Measurements from ENCODE around the gene NUP98. TPM values are rescaled to one million over a fixed set of nuclear protein-coding genes. Genes with fewer than 3 reads are reported as not detected.
"Not testable (repeated sequence)": the region's sequence is repeated elsewhere in the genome, so short reads cannot be mapped to it uniquely, and the experiment has no call there.

NUP98 gene
- total RNA-seq, 1 experiment from 2014 or later = 128 TPM

- DNase-seq; ATAC-seq; intact Hi-C loops (cut with micrococcal nuclease); H4K20me1 ChIP-seq (ENCODE audit: low read length); H3K9me2 ChIP-seq (replicated peaks; ENCODE audit: low read length); H3F3A ChIP-seq (ENCODE audit: low read length, unreplicated experiment); POLR2A ChIA-PET (ENCODE audit: unreplicated experiment); H3K4me1 ChIP-seq (ENCODE audit: insufficient read depth, low read length); H3K9ac ChIP-seq (ENCODE audit: low read length); H2AFZ ChIP-seq (ENCODE audit: low read length); CTCF ChIA-PET; H3K27ac ChIP-seq (ENCODE audit: low read length); H3K36me3 ChIP-seq (ENCODE audit: low read depth, low read length); H3K9me3 ChIP-seq (ENCODE audit: low read length); H3K4me2 ChIP-seq (ENCODE audit: low read length); BruUV-seq (replicated peaks); H3K79me2 ChIP-seq (ENCODE audit: low read length); H3K4me3 ChIP-seq (ENCODE audit: low read length): not testable (repeated sequence)
- peaks cover 13% of the 10 kb centered on the region; the same call in 1 of the 2 replicates for H3K27me3 ChIP-seq (ENCODE audit: low read length)
These were observed 148.5 kb downstream of the NUP98 start for GRCh38 chr11:3648843-3649242.

- no peaks in the 10 kb centered on the region for H3K9me3 ChIP-seq (ENCODE audit: low read length)
- H3K27ac ChIP-seq (ENCODE audit: low read length) = no peak overlapping the region
- POLR2A ChIA-PET (ENCODE audit: unreplicated experiment) = no interaction called here
- CTCF ChIA-PET = no interaction called here
- no peak overlapping the region for H3K9ac ChIP-seq (ENCODE audit: low read length)
- H3K9me2 ChIP-seq (replicated peaks; ENCODE audit: low read length) = no peaks in the 10 kb centered on the region
- no peaks in the 10 kb centered on the region for H4K20me1 ChIP-seq (ENCODE audit: low read length)
- ATAC-seq (no peak), DNase-seq (no peak)
- H3F3A ChIP-seq (ENCODE audit: low read length, unreplicated experiment) = no peaks in the 10 kb centered on the region
- peaks cover 13% of the 10 kb centered on the region; the same call in 1 of the 2 replicates for H3K27me3 ChIP-seq (ENCODE audit: low read length)
- no peak overlapping the region for H3K4me2 ChIP-seq (ENCODE audit: low read length)
- no peaks in the 10 kb centered on the region for H3K36me3 ChIP-seq (ENCODE audit: low read depth, low read length)
- no peak overlapping the region for H3K4me3 ChIP-seq (ENCODE audit: low read length)
- H2AFZ ChIP-seq (ENCODE audit: low read length) = no peak overlapping the region
- H3K4me1 ChIP-seq (ENCODE audit: insufficient read depth, low read length) = peaks cover 12% of the 10 kb centered on the region
- intact Hi-C loops (cut with micrococcal nuclease) = no loop called here
- H3K79me2 ChIP-seq (ENCODE audit: low read length) = no peaks in the 10 kb centered on the region
- BruUV-seq (replicated peaks) = no TSS peak
- TF ChIP-seq CTCF (conservative IDR thresholded peaks at IDR 0.05; ENCODE audit: low read depth, low read length) = no peak
- TF ChIP-seq EZH2 (IDR thresholded peaks at IDR 0.05; ENCODE audit: low read length, unreplicated experiment) = no peak
- TF ChIP-seq EZH2phosphoT487 (IDR thresholded peaks at IDR 0.05; ENCODE audit: borderline replicate concordance, low read length) = no peak
These were observed 151.8 kb downstream of the NUP98 start for GRCh38 chr11:3645552-3645951.

- Histone ChIP-seq H3K4me2 (ENCODE audit: low read length) (no peak within 1 kb of the TSS), H4K20me1 (ENCODE audit: low read length) (no peaks in the 10 kb centered on the region), H3K4me1 (ENCODE audit: insufficient read depth, low read length) (peaks cover 12% of the 10 kb centered on the region), H3K79me2 (ENCODE audit: low read length) (no peaks in the 10 kb centered on the region), H3K27me3 (ENCODE audit: low read length) (peaks cover 9% of the 10 kb centered on the region; the same call in 1 of the 2 replicates), H3K27ac (ENCODE audit: low read length) (no peak within 1 kb of the TSS), H3K4me3 (ENCODE audit: low read length) (no peak within 1 kb of the TSS), H3K9ac (ENCODE audit: low read length) (no peak within 1 kb of the TSS), H2AFZ (ENCODE audit: low read length) (no peak within 1 kb of the TSS), H3F3A (ENCODE audit: low read length, unreplicated experiment) (no peaks in the 10 kb centered on the region), H3K9me2 (replicated peaks; ENCODE audit: low read length) (no peaks in the 10 kb centered on the region), H3K9me3 (ENCODE audit: low read length) (no peaks in the 10 kb centered on the region), H3K36me3 (ENCODE audit: low read depth, low read length) (no peaks in the 10 kb centered on the region)
- TF ChIP-seq EZH2 (IDR thresholded peaks at IDR 0.05; ENCODE audit: low read length, unreplicated experiment) = no peak
- ATAC-seq (no peak), DNase-seq (peak; percentile 4)
- intact Hi-C loops (cut with micrococcal nuclease) = no loop called here
- ChIA-PET POLR2A (ENCODE audit: unreplicated experiment) (no interaction called here), CTCF (no interaction called here)
- no TSS peak for BruUV-seq (replicated peaks)
These were observed 152.5 kb downstream of the NUP98 start, which contains the start of gene ART1 for GRCh38 chr11:3644817-3645235. Gene ART1 (plus strand): TSS chr11:3645128. CDS start chr11:3659214, 14,086 bp downstream.

GRCh38 chr11:3643102-3643546 is 154.2 kb downstream of the NUP98 start:
- H3K27me3 ChIP-seq (ENCODE audit: low read length); H3K79me2 ChIP-seq (ENCODE audit: low read length); H4K20me1 ChIP-seq (ENCODE audit: low read length); H3K36me3 ChIP-seq (ENCODE audit: low read depth, low read length); H3K9ac ChIP-seq (ENCODE audit: low read length); H3K27ac ChIP-seq (ENCODE audit: low read length); H2AFZ ChIP-seq (ENCODE audit: low read length); H3K9me2 ChIP-seq (replicated peaks; ENCODE audit: low read length); H3F3A ChIP-seq (ENCODE audit: low read length, unreplicated experiment); H3K4me2 ChIP-seq (ENCODE audit: low read length); ATAC-seq; intact Hi-C loops (cut with micrococcal nuclease); DNase-seq; POLR2A ChIA-PET (ENCODE audit: unreplicated experiment); H3K4me3 ChIP-seq (ENCODE audit: low read length); CTCF ChIA-PET; H3K9me3 ChIP-seq (ENCODE audit: low read length); BruUV-seq (replicated peaks): not testable (repeated sequence)
- H3K4me1 ChIP-seq (ENCODE audit: insufficient read depth, low read length) = peaks cover 12% of the 10 kb centered on the region
